Coronary artery (tissue), 2 donors: ENCODE results near the gene FUNDC1.
"Not testable (repeated sequence)": the region's sequence is repeated elsewhere in the genome, so short reads cannot be mapped to it uniquely, and the experiment has no call there.

Experiments
- DNase-seq: peaks from one replicate; pipeline ENCODE4 v3.0.0-alpha.2; 2017; ENCODE audit warnings: low spot score
- H3K27ac ChIP-seq, 2 donors: fragments of 200-600 bp; sonication (generic); one replicate each; pipeline ENCODE4 v1.5.1; 2016 to 2019
- H3K4me3 ChIP-seq: fragments of 200-600 bp; sonication (generic); 2 replicates; pipeline ENCODE4 v1.5.1; 2016; ENCODE audit warnings: mild to moderate bottlenecking, moderate library complexity
- CTCF ChIP-seq: fragments of 200-600 bp; sonication (generic); IDR thresholded peaks from one replicate; pipeline ENCODE4 v1.5.1; 2019; ENCODE audit warnings: antibody characterized with exemption

FUNDC1 gene

DNA sequence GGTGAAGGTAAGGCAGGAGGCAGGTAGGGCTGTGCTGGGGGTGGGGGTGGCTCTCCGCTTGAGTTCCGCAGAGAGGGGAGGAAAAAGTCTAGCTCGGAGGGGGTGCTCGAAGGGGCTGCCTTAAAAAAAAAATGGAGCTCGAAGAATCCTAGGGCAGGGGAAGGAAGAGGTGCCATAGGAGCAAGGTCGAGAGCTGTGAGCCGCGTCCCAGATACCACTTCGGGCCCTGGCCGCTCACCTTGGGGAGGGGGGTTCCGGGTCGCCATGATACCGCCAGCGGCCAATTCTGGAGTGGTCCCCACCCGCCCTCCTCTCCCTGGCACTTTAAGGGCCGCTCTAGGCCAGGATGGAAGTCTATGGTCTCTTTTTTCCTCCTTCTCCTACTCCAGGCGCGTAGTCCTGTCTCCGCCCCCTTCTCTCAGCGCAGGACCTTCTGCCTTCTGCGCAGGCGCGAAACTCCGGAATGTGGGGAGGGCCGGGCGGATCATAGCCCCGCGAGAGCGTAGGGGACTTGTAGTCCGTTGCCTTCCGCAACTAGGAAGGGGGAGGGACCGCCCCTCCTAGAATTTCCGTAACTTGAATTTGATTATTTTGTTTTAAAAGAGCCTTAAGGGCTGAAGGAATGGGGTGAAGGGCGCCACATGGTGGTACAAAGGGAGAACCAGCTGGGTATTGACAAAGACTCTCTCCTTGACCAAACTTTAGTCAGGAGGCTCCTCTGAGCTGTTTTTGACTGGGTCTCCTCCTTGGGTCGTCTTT is at the start of gene FUNDC1:
Gene FUNDC1, minus strand, starts transcription at position 293 of the 759 bp plus-strand sequence. Its CDS starts 27 bp downstream, at position 266.
- Histone ChIP-seq H3K27ac (peak within 1 kb of the TSS; percentile 67 to 74), H3K4me3 (peak within 1 kb of the TSS; percentile 77)
- peak; percentile 93 for DNase-seq
- no peak for TF ChIP-seq CTCF

GRCh38 chrX:44585866-44586265 is 43.2 kb upstream of the FUNDC1 start:
- no peak overlapping the region for H3K4me3 ChIP-seq
- TF ChIP-seq CTCF: no peak
- no peak overlapping the region for H3K27ac ChIP-seq
- no peak for DNase-seq

DNA sequence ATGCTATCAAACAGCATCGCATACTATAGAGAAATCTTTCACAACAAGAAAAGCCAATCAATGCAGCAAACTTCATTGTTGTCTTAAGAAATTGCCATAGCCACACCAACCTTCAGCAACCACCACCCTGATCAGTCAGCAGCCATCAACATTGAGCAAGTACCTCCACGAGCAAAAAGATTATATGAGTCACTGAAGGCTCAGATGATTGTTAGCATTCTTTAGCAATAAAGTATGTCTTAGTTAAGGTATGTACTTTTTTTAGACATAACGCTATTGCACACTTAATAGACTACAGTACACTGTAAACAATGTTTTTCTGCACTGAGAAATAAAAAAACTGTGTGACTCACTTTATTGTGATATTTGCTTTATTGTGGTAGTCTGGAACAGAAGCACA is 37.8 kb upstream of the FUNDC1 start:
- no peak overlapping the region for H3K4me3 ChIP-seq
- DNase-seq: no peak
- no peak for TF ChIP-seq CTCF
- no peak overlapping the region for H3K27ac ChIP-seq

GRCh38 chrX:44572340-44572938 is 29.8 kb upstream of the FUNDC1 start:
- no peak overlapping the region for H3K27ac ChIP-seq
- DNase-seq: no peak
- TF ChIP-seq CTCF: no peak
- H3K4me3 ChIP-seq: no peak overlapping the region

DNA sequence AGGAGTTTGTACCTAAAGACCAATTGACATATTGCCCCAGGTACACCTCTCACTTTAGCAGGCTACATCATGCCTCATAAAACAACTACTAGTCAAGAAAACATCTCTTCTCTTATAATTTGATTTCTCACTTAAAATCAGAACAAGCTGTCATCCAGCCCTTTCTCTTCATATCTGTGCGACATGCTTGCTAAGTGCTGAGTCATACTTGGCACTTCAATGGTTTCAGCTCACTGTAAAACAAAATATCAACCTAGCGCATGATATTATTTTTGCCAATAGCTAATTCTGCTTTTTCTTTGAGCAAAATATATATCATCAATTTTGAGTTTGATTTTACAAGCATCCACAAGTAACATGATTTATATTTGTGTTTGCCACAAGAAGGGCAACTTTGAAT is 27.9 kb upstream of the FUNDC1 start:
- Histone ChIP-seq H3K27ac (no peak overlapping the region), H3K4me3 (no peak overlapping the region)
- DNase-seq: no peak
- TF ChIP-seq CTCF: no peak

GRCh38 chrX:44569122-44569521 is 26.5 kb upstream of the FUNDC1 start:
- H3K4me3 ChIP-seq: no peak overlapping the region
- no peak for TF ChIP-seq CTCF
- DNase-seq: no peak
- no peak overlapping the region for H3K27ac ChIP-seq

DNA sequence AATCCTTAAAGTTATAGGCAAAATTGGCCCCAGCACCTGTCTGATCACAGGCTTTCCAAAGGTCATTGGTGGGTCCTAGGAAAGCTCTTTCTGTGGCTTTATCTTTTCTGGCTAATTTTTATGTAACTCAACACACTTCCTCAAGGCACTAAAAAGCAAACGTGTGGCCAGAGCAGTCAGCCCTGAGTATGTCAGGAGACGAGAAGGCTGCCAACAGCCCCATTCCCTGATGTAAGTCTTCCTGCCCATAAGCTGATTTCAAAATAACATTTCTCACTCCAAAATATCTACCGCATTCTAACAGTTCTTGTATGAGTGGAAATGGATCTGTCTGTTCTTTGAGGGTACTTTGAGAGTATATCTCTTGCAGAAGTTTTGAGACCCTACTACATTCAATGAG is 25.5 kb upstream of the FUNDC1 start:
- TF ChIP-seq CTCF: no peak
- no peak for DNase-seq
- no peak overlapping the region for H3K27ac ChIP-seq
- no peak overlapping the region for H3K4me3 ChIP-seq

DNA sequence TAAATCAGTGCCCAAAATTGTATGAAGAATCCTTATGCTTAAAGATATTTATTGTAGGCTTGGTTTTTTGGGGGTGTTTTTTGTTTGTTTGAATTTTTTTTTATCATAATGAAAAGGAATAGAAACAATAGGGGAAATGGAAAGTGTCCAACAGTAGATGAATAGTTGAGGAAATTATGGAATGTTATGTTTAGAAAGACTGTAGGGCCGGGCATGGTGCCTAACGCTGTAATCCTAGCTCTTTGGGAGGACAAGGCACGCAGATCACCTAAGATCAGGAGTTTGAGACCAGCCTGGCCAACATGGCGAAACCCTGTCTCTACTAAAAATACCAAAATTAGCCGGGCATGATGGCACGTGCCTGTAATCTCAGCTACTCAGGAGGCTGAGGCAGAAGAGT is 19.2 kb upstream of the FUNDC1 start:
- not testable (repeated sequence) for H3K27ac ChIP-seq, DNase-seq, H3K4me3 ChIP-seq
